Naive thymus-derived CD4-positive, alpha-beta T cell (primary cell): Measurements from ENCODE around the gene PRPF4. TPM values are rescaled to one million over a fixed set of nuclear protein-coding genes. Genes with fewer than 3 reads are reported as not detected.

Experiments used
- ATAC-seq: fragments of 150-1000 bp; cut with Tn5 transposase; 2 replicates; pipeline ENCODE4 v1.10.0; 2021; ENCODE audit warnings: mild to moderate bottlenecking, moderate library complexity
- CTCF ChIA-PET: fragments of 350-600 bp; sonication (Branson Sonifier 250); formaldehyde crosslinking; loops from one replicate; lab custom pipeline; 2021; ENCODE audit warnings: antibody characterized with exemption; lab: Charles Lee
- POLR2A ChIA-PET: fragments of 350-600 bp; sonication (Branson Sonifier 250); formaldehyde crosslinking; loops from one replicate; lab custom pipeline; 2021; ENCODE audit warnings: antibody characterized with exemption, inconsistent platforms; lab: Charles Lee
- DNase-seq, 9 donors: peaks; one replicate each; pipeline versions ENCODE4 v3.0.0 to v3.0.0-alpha.2; 2020 to 2022; ENCODE audit warnings: mixed read lengths in 1 of 9
- H3K27ac ChIP-seq: one replicate; pipeline ENCODE4 v1.7.0; 2013; ENCODE audit warnings: mild to moderate bottlenecking, low read depth, low read length, moderate library complexity
- H3K27me3 ChIP-seq, 2 donors: one replicate each; pipeline ENCODE4 v1.7.0; 2013; ENCODE audit warnings: low read length in 2 of 2, mild to moderate bottlenecking in 2 of 2, moderate library complexity in 2 of 2; ENCODE audit not compliant: control insufficient read depth in 2 of 2, insufficient read depth in 2 of 2
- H3K36me3 ChIP-seq, 3 experiments: 1 replicate in 2 of 3; 2 replicates in 1 of 3; pipeline ENCODE4 v1.7.0; 2013; ENCODE audit warnings: low read length in 3 of 3, mild to moderate bottlenecking in 3 of 3, moderate library complexity in 1 of 3; ENCODE audit not compliant: insufficient read depth in 3 of 3, control insufficient read depth in 2 of 3
- H3K4me1 ChIP-seq, 2 donors: one replicate each; pipeline ENCODE4 v1.7.0; 2013; ENCODE audit warnings: low read length in 2 of 2, mild to moderate bottlenecking in 2 of 2, moderate library complexity in 1 of 2; ENCODE audit not compliant: control insufficient read depth in 2 of 2, insufficient read depth in 2 of 2
- H3K4me3 ChIP-seq: 2 replicates; pipeline ENCODE4 v1.7.0; 2013; ENCODE audit warnings: mild to moderate bottlenecking, low read length
- H3K9me3 ChIP-seq, 3 experiments: 1 replicate in 2 of 3; 2 replicates in 1 of 3; pipeline ENCODE4 v1.7.0; 2013; ENCODE audit warnings: low read length in 3 of 3; ENCODE audit not compliant: control insufficient read depth in 2 of 3
- H3K27ac Mint-ChIP-seq, 9 donors: one replicate each; pipeline ENCODE4 v1.8.0; 2020 to 2022; ENCODE audit warnings: mixed read lengths in 9 of 9, mild to moderate bottlenecking in 8 of 9, moderate library complexity in 5 of 9, inconsistent platforms in 2 of 9
- H3K27me3 Mint-ChIP-seq, 5 donors: one replicate each; pipeline ENCODE4 v1.8.0; 2021 to 2022; ENCODE audit warnings: mixed read lengths in 5 of 5, mild to moderate bottlenecking in 1 of 5
- H3K36me3 Mint-ChIP-seq, 5 donors: one replicate each; pipeline ENCODE4 v1.8.0; 2020 to 2022; ENCODE audit warnings: mixed read lengths in 5 of 5, mild to moderate bottlenecking in 3 of 5, inconsistent platforms in 1 of 5
- H3K4me1 Mint-ChIP-seq, 7 donors: one replicate each; pipeline ENCODE4 v1.8.0; 2020 to 2022; ENCODE audit warnings: mixed read lengths in 7 of 7, mild to moderate bottlenecking in 3 of 7, inconsistent platforms in 1 of 7
- H3K4me3 Mint-ChIP-seq, 10 donors: one replicate each; pipeline ENCODE4 v1.8.0; 2020 to 2022; ENCODE audit warnings: mild to moderate bottlenecking in 10 of 10, mixed read lengths in 10 of 10, moderate library complexity in 6 of 10, inconsistent platforms in 2 of 10
- H3K9me3 Mint-ChIP-seq, 11 donors: one replicate each; pipeline ENCODE4 v1.8.0; 2020 to 2022; ENCODE audit warnings: mixed read lengths in 11 of 11, mild to moderate bottlenecking in 4 of 11, inconsistent platforms in 1 of 11, moderate library complexity in 1 of 11
- intact Hi-C, 2 donors: fragments of 100-400 bp; cut with micrococcal nuclease; formaldehyde crosslinking; loops; one replicate each; pipeline ENCODE4 v1.15.1; 2023
- polyA plus RNA-seq, 2 donors: library from polyadenylated mRNA; unstranded; fragments of 300-500 nt; fragmentation: Illumina TruSeq; gene quantifications; one replicate each; pipeline ENCODE4 v1.2.3, GENCODE V29; 2021
- total RNA-seq, 6 experiments: library from RNA in 5 of 6; stranded (reverse) in 5 of 6; gene quantifications; 1 replicate in 5 of 6; 2 replicates in 1 of 6; pipeline ENCODE4 v1.2.3 and lab custom pipeline; 2021 to 2026

The PRPF4 gene
- total and polyA plus RNA-seq, 7 experiments from 2014 or later = 17.4 to 36.9 (median 22.0) TPM

DNA sequence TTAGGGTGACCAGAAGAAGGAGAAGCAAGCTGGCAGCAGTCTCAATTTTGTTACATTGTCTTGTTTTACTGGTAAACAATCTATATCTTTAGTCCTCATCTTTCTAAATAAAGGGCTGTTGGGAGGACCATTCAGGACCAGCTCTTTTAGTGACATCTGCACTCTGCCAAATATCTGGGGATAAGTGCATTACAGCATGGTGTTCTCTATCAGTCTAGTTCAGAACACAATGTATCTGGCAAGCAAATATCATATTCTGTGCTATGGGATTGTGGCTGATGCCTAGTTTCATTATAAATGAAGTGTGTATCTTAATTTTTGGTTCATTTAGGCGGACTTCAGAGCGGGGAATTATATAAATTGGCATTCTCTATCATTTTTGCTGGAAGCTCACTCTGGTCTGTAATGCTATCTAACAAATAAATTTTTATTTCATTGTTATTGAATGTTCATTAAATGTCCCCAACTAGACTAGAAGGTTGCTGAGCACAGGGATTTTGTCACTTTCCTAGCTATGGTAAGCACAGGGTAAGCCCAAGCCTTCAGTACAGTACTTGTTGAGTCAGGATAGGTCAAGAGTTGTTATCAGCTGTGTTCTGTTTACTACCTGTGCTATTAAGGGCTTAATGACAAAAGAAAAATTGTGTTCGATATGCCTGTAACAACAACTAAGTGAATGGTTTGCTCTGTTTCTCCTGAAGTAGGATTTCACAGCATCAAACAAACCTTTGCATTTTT, 52.8 kb downstream of the PRPF4 start:
- no peak overlapping the region for H3K4me3 ChIP-seq
- Mint-ChIP-seq H3K4me3 (no peak overlapping the region), H3K27ac (no peak overlapping the region), H3K9me3 (no peaks in the 10 kb centered on the region), H3K27me3 (no peaks in the 10 kb centered on the region), H3K4me1 (no peaks in the 10 kb centered on the region), H3K36me3 (no peaks in the 10 kb centered on the region)
- H3K36me3 ChIP-seq = no peaks in the 10 kb centered on the region
- H3K27ac ChIP-seq = no peak overlapping the region
- no peak for DNase-seq
- ChIA-PET CTCF (no interaction called here), POLR2A (interaction anchor here (0.8 kb wide), 1 partner anchor 12 kb away, joined by 3 read pairs; the partner anchor contains the start of gene WDR31)
- intact Hi-C loops = no loop called here
- H3K27me3 ChIP-seq = no peaks in the 10 kb centered on the region
- ATAC-seq = no peak
- no peaks in the 10 kb centered on the region for H3K9me3 ChIP-seq
- H3K4me1 ChIP-seq = no peaks in the 10 kb centered on the region

DNA sequence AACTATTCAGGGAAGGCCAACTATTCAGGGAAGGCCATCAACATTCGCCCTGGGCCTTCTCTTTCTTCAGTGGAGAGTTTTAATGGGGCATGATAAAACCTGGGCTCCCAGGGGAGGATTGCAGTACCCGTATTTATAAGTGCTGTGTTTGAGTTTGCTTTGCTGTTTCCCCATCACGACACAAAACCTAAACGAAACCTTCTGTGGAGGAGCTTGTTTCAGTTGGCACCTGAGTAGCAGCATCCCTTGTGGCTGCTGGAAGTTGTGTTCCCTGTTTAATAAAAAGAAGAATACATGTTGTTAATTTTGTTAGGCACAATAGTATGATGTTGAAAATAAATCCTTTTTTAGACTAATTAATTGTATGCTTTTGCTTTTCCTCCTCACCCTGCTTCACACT, 56.3 kb downstream of the PRPF4 start:
- no peak overlapping the region for H3K27ac Mint-ChIP-seq
- CTCF ChIA-PET = no interaction called here
- intact Hi-C loops = no loop called here
- Histone ChIP-seq H3K27me3 (no peaks in the 10 kb centered on the region), H3K4me3 (no peak overlapping the region), H3K36me3 (no peaks in the 10 kb centered on the region), H3K27ac (no peak overlapping the region), H3K9me3 (no peaks in the 10 kb centered on the region), H3K4me1 (no peaks in the 10 kb centered on the region)
- H3K9me3 Mint-ChIP-seq = no peaks in the 10 kb centered on the region
- POLR2A ChIA-PET = no interaction called here
- H3K27me3 Mint-ChIP-seq = no peaks in the 10 kb centered on the region
- no peak for DNase-seq
- H3K4me3 Mint-ChIP-seq = no peak overlapping the region
- no peaks in the 10 kb centered on the region for H3K36me3 Mint-ChIP-seq
- H3K4me1 Mint-ChIP-seq = peaks cover 0 to 11% (median 0%) of the 10 kb centered on the region in 7 donors
- no peak for ATAC-seq

DNA sequence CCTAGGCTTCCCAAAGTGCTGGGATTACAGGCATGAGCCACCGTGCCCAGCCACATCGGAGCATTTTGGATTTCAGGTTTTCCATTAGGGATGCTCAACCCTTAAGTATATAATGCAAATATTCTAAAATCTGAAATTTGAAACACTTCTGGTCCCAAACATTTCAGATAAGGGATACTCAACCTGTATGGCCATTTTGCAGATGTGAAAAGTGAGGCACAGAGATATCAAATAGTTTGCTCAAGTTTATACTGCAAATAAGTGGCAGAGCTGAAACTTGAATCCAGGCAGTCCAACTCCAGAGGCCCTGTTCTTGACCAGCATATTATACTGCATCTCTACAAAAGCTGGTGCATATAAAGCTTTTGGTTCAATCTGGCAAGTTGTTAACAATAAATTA, 62.3 kb downstream of the PRPF4 start:
- Mint-ChIP-seq H3K36me3 (peaks cover 0 to 2% (median 0%) of the 10 kb centered on the region in 5 donors), H3K9me3 (no peaks in the 10 kb centered on the region), H3K4me3 (no peak overlapping the region), H3K27me3 (peaks cover 0 to 7% (median 0%) of the 10 kb centered on the region in 5 donors), H3K27ac (no peak overlapping the region), H3K4me1 (peaks cover 11 to 42% (median 28%) of the 10 kb centered on the region in 7 donors)
- Histone ChIP-seq H3K4me3 (no peak overlapping the region), H3K27ac (no peak overlapping the region), H3K4me1 (peaks cover 4 to 20% of the 10 kb centered on the region in 2 donors), H3K36me3 (peaks cover 0 to 4% (median 0%) of the 10 kb centered on the region in 3 experiments), H3K9me3 (no peaks in the 10 kb centered on the region), H3K27me3 (no peaks in the 10 kb centered on the region)
- ChIA-PET POLR2A (interaction anchor here (1.5 kb wide), 1 partner anchor 73 kb away, joined by 3 read pairs; the partner anchor contains the start of genes C9orf43 and POLE3), CTCF (interaction anchor here (0.6 kb wide), 1 partner anchor 42 kb away, joined by 3 read pairs; no protein-coding TSS in a partner anchor)
- DNase-seq (no peak), ATAC-seq (no peak)
- intact Hi-C loops = no loop called here

DNA sequence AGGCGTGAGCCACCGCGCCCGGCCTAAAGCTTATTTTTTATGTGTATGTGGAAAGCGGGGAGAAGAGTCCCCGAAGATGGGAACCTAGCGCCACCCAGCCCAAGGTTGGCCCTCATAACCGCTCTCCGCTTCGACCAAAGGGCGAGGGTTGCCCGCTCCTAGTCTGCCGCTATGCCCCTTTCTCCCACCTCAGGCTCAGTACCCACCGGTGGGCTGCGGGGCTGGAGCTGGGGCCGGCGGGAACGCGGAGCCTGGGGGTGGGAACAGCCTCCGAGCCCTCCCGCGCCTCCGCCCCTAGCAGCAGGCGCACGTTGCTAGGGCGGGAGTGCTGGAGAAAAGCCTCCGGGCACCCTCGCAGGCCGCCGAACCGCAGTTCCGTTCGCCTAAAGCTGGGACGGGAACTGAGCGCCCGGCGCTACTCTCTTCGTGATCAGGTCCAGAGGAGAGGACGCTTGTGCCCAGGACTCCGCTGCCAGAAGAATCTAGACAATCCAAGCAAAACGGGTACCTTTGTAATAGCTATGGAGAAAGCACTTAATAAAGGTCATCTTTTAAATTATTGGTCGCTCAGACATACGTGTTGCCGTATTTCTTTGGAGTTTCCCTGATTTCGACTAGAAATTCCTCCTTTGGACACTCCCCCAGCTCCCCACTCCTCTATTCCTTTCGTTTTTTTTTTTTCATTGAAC, 64.7 kb downstream of the PRPF4 start, which contains the start of gene WDR31:
Gene WDR31, minus strand, starts transcription at position 265 of the 689 bp plus-strand sequence. CDS start 8,253 bp downstream, outside the sequence.
- peaks cover 0 to 3% (median 0%) of the 10 kb centered on the region in 5 donors for H3K36me3 Mint-ChIP-seq
- DNase-seq = peak; percentile 52 to 85 (median 75)
- H3K4me1 Mint-ChIP-seq = peaks cover 12 to 54% (median 30%) of the 10 kb centered on the region in 7 donors
- POLR2A ChIA-PET = interaction anchor here (0.7 to 3.3 kb wide), 8 partner anchors 9 to 70 kb away, joined by 3 to 24 read pairs (median 6); partner anchors contain the start of genes ALAD, BSPRY, C9orf43 and CDC26
- H3K4me3 ChIP-seq = peak within 1 kb of the TSS; percentile 86
- peaks cover 0 to 4% (median 0%) of the 10 kb centered on the region in 3 experiments for H3K36me3 ChIP-seq
- no peaks in the 10 kb centered on the region for H3K27me3 ChIP-seq
- peak within 1 kb of the TSS; percentile 2 to 85 (median 62) for H3K27ac Mint-ChIP-seq
- peak within 1 kb of the TSS; percentile 62 for H3K27ac ChIP-seq
- H3K9me3 Mint-ChIP-seq = no peaks in the 10 kb centered on the region
- intact Hi-C loops = loop anchor here (1.0 to 5.0 kb wide), 10 partner anchors 9 to 1709 kb away; partner anchors contain the start of genes ALAD (in 2 of the 2), C9orf43 (in 2 of the 2), CDC26 (in 2 of the 2) and FKBP15 (in 2 of the 2)
- H3K27me3 Mint-ChIP-seq = peaks cover 0 to 7% (median 0%) of the 10 kb centered on the region in 5 donors
- H3K9me3 ChIP-seq = no peaks in the 10 kb centered on the region
- H3K4me1 ChIP-seq = peaks cover 4 to 20% of the 10 kb centered on the region in 2 donors
- H3K4me3 Mint-ChIP-seq = peak within 1 kb of the TSS; percentile 72 to 91 (median 88)
- peak; percentile 98 for ATAC-seq
- CTCF ChIA-PET = interaction anchor here (0.6 to 2.3 kb wide), 5 partner anchors 37 to 1174 kb away, joined by 4 to 7 read pairs (median 5); partner anchors contain the start of genes CDC26, KIAA1958, PRPF4 and RNF183

DNA sequence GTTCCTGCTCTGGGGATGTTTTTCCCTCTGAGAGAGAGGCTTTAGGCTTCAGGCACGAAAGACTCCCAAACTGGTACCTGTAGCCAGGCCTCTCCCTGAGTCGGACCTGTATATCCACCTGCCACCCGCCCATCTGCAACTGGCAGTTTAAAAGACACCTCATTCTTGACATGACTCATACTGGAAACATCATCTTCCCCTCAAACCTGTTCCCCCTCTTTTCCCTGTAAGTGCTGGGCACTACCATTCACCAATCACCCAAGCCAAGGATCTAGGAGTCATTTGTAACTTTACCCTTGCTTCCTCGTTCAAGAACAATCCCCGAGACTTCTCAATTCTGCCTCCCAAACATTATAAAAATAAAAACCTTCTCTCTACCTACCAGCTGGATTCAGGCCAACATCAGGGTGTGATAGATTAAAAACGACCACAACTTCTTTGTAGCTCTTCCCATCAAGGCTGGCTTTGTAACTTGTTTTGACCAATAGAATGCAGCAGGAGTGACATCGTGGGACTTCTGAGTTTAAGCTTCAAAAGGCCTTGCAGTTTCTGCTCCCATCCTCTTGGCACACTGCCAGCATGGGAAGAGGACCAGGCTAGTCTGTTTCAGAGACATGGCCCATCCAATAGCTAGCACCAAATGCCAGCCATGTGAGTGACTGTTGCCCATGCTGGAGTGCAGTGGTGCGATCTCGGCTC, 66.4 kb downstream of the PRPF4 start:
- DNase-seq (peak in 2 of 9 donors; percentile 11 to 16), ATAC-seq (no peak)
- Mint-ChIP-seq H3K4me3 (peak overlapping the region in 9 of 10 donors; percentile 2 to 91 (median 60)), H3K27me3 (peaks cover 0 to 7% (median 0%) of the 10 kb centered on the region in 5 donors), H3K4me1 (peaks cover 12 to 49% (median 30%) of the 10 kb centered on the region in 7 donors), H3K36me3 (peaks cover 0 to 3% (median 0%) of the 10 kb centered on the region in 5 donors), H3K9me3 (no peaks in the 10 kb centered on the region), H3K27ac (peak overlapping the region in 8 of 9 donors; percentile 39 to 78 (median 64))
- Histone ChIP-seq H3K36me3 (peaks cover 0 to 4% (median 0%) of the 10 kb centered on the region in 3 experiments), H3K27me3 (no peaks in the 10 kb centered on the region), H3K4me3 (no peak overlapping the region), H3K9me3 (no peaks in the 10 kb centered on the region), H3K4me1 (peaks cover 4 to 20% of the 10 kb centered on the region in 2 donors), H3K27ac (no peak overlapping the region)
- intact Hi-C loops = loop anchor here (2.0 to 5.0 kb wide), 3 partner anchors 69 to 1711 kb away; partner anchors contain the start of genes C9orf43 (in 1 of the 2), DNAJC25 (in 1 of the 2), FKBP15 (in 1 of the 2) and POLE3 (in 1 of the 2)
- ChIA-PET POLR2A (interaction anchor here (2.2 to 3.3 kb wide), 2 partner anchors 59 to 66 kb away, joined by 7 to 24 read pairs; partner anchors contain the start of genes ALAD, CDC26 and PRPF4), CTCF (interaction anchor here (0.5 kb wide), 1 partner anchor 24 kb away, joined by 4 read pairs; no protein-coding TSS in a partner anchor)
